ENCODE measurements around the gene RALGPS1.

Gene RALGPS1

GRCh38 chr9:126906091-126906490, 8.5 kb upstream of the RALGPS1 start:
- TF ChIP-seq CTCF (IDR thresholded peaks at IDR 0.05): no peak

GRCh38 chr9:126907058-126907457, 7.5 kb upstream of the RALGPS1 start:
- no peak for TF ChIP-seq CTCF (IDR thresholded peaks at IDR 0.05)

- no peak for TF ChIP-seq CTCF (IDR thresholded peaks at IDR 0.05)
Observed at GRCh38 chr9:126915281-126915816, 767 bp downstream of the RALGPS1 start.

GRCh38 chr9:126915846-126916543, 1.4 kb downstream of the RALGPS1 start:
- no peak for TF ChIP-seq CTCF (IDR thresholded peaks at IDR 0.05)

- no peak for TF ChIP-seq CTCF (IDR thresholded peaks at IDR 0.05)
Observed at GRCh38 chr9:126916909-126917308, 2.3 kb downstream of the RALGPS1 start.

GRCh38 chr9:126919193-126919592, 4.6 kb downstream of the RALGPS1 start:
- no peak for TF ChIP-seq CTCF (IDR thresholded peaks at IDR 0.05)

GRCh38 chr9:126925876-126926275, 11.3 kb downstream of the RALGPS1 start:
- no peak for TF ChIP-seq CTCF (IDR thresholded peaks at IDR 0.05)
